Glutamatergic neuron (in vitro differentiated cells): ENCODE results near the gene GRIK4. TPM values are rescaled to one million over a fixed set of nuclear protein-coding genes. Genes with fewer than 3 reads are reported as not detected.

Experiments
- DNase-seq: peaks from one replicate; pipeline ENCODE4 v3.0.0; 2022
- H3K27ac Mint-ChIP-seq: one replicate; pipeline ENCODE4 v1.8.0; 2020; ENCODE audit warnings: mild to moderate bottlenecking, mixed read lengths, inconsistent platforms; ENCODE audit not compliant: unreplicated experiment
- H3K27me3 Mint-ChIP-seq: one replicate; pipeline ENCODE4 v1.8.0; 2020; ENCODE audit warnings: mild to moderate bottlenecking, moderate library complexity, mixed read lengths, inconsistent platforms; ENCODE audit not compliant: unreplicated experiment
- H3K36me3 Mint-ChIP-seq: one replicate; pipeline ENCODE4 v1.8.0; 2020; ENCODE audit warnings: mild to moderate bottlenecking, mixed read lengths, inconsistent platforms; ENCODE audit not compliant: unreplicated experiment
- H3K4me1 Mint-ChIP-seq: one replicate; pipeline ENCODE4 v1.8.0; 2020; ENCODE audit warnings: mild to moderate bottlenecking, low read depth, mixed read lengths, inconsistent platforms; ENCODE audit not compliant: unreplicated experiment
- H3K4me3 Mint-ChIP-seq: one replicate; pipeline ENCODE4 v1.8.0; 2020; ENCODE audit warnings: mild to moderate bottlenecking, mixed read lengths, inconsistent platforms; ENCODE audit not compliant: unreplicated experiment
- H3K9me3 Mint-ChIP-seq: one replicate; pipeline ENCODE4 v1.8.0; 2020; ENCODE audit warnings: mild to moderate bottlenecking, moderate library complexity, mixed read lengths, inconsistent platforms; ENCODE audit not compliant: unreplicated experiment
- CTCF ChIP-seq: fragments of 200-600 bp; sonication (generic); IDR thresholded peaks from one replicate; pipeline ENCODE4 v1.5.0; 2021; ENCODE audit not compliant: partially characterized antibody, unreplicated experiment
- total RNA-seq: library from RNA; stranded (reverse); fragmentation: NEBNext Ultra II Directional; extraction: Animal tissue kit (Norgen Biotek cat#: 25700); gene quantifications from one replicate; pipeline ENCODE4 v1.2.1, GENCODE V29; 2021; ENCODE audit not compliant: unreplicated experiment

The GRIK4 gene
- total RNA-seq, 1 donor from 2014 or later: 3.6 TPM

- no peak for TF ChIP-seq CTCF
- Mint-ChIP-seq H3K27me3 (peaks cover 2% of the 10 kb centered on the region), H3K4me3 (no peak overlapping the region), H3K36me3 (no peaks in the 10 kb centered on the region), H3K4me1 (peaks cover 10% of the 10 kb centered on the region), H3K9me3 (peaks cover 2% of the 10 kb centered on the region), H3K27ac (no peak overlapping the region)
- DNase-seq: peak; percentile 45
Measured at GRCh38 chr11:120795185-120795584, 283.6 kb downstream of the GRIK4 start.

GRCh38 chr11:120797143-120797542 lies 285.6 kb downstream of the GRIK4 start:
- Mint-ChIP-seq H3K4me1 (peaks cover 10% of the 10 kb centered on the region), H3K4me3 (no peak overlapping the region)
- TF ChIP-seq CTCF: no peak

GRCh38 chr11:120798854-120799253 lies 287.3 kb downstream of the GRIK4 start:
- H3K36me3 Mint-ChIP-seq: no peaks in the 10 kb centered on the region
- H3K27ac Mint-ChIP-seq: no peak overlapping the region
- no peak for DNase-seq
- peaks cover 12% of the 10 kb centered on the region for H3K4me1 Mint-ChIP-seq
- no peak overlapping the region for H3K4me3 Mint-ChIP-seq
- peaks cover 2% of the 10 kb centered on the region for H3K9me3 Mint-ChIP-seq
- no peak for TF ChIP-seq CTCF
- H3K27me3 Mint-ChIP-seq: peaks cover 2% of the 10 kb centered on the region

More at GRCh38 chr11:120797143-120797542, 285.6 kb downstream of the GRIK4 start:
- no peaks in the 10 kb centered on the region for H3K36me3 Mint-ChIP-seq
- DNase-seq: peak; percentile 70
- H3K27ac Mint-ChIP-seq: no peak overlapping the region
- peaks cover 2% of the 10 kb centered on the region for H3K27me3 Mint-ChIP-seq
- H3K9me3 Mint-ChIP-seq: peaks cover 2% of the 10 kb centered on the region

GRCh38 chr11:120800206-120800605 lies 288.7 kb downstream of the GRIK4 start:
- TF ChIP-seq CTCF: no peak
- Mint-ChIP-seq H3K36me3 (no peaks in the 10 kb centered on the region), H3K4me1 (peaks cover 10% of the 10 kb centered on the region), H3K27ac (no peak overlapping the region), H3K9me3 (peaks cover 2% of the 10 kb centered on the region), H3K4me3 (no peak overlapping the region), H3K27me3 (peaks cover 2% of the 10 kb centered on the region)
- no peak for DNase-seq

- peak; percentile 99 for TF ChIP-seq CTCF
- H3K36me3 Mint-ChIP-seq: no peaks in the 10 kb centered on the region
- no peaks in the 10 kb centered on the region for H3K27me3 Mint-ChIP-seq
- DNase-seq: peak; percentile 85
- H3K9me3 Mint-ChIP-seq: peaks cover 2% of the 10 kb centered on the region
- H3K4me1 Mint-ChIP-seq: peaks cover 17% of the 10 kb centered on the region
- peak overlapping the region; percentile 46 for H3K27ac Mint-ChIP-seq
- no peak overlapping the region for H3K4me3 Mint-ChIP-seq
Measured at GRCh38 chr11:120801801-120802689, 290.5 kb downstream of the GRIK4 start.
